22Rv1 (cell line): Measurements from ENCODE around the gene HSD11B1.

Experiments
- ZFX ChIP-seq: fragments of 450-650 bp; IDR thresholded peaks from 2 replicates; pipeline ENCODE4 v1.6.1; 2017; ENCODE audit warnings: antibody characterized with exemption, borderline replicate concordance
- TF ChIP-seq, protein P1 (sequence below): fragments of 450-650 bp; IDR thresholded peaks from 2 replicates; pipeline ENCODE4 v1.5.1; 2017; ENCODE audit warnings: mild to moderate bottlenecking

DNA sequence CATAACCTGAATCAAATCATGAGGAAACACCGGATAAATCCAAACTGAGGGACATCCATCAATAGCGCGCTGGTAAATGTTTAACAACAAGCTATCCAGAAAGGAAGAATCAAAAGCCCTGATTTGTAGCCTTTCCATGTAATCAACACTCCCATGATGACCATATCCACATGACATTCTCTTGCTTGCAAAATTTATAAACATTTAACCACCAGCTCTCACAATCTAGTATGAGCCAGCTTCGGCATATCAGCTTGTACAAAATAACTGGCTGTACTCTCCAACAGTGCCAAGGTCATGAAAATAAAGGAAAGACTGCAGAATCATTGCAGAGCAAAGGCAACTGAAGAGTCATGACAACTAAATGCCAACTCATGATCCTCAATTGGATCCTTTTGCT, 15.7 kb downstream of the HSD11B1 start:
- TF ChIP-seq, protein P1, sequence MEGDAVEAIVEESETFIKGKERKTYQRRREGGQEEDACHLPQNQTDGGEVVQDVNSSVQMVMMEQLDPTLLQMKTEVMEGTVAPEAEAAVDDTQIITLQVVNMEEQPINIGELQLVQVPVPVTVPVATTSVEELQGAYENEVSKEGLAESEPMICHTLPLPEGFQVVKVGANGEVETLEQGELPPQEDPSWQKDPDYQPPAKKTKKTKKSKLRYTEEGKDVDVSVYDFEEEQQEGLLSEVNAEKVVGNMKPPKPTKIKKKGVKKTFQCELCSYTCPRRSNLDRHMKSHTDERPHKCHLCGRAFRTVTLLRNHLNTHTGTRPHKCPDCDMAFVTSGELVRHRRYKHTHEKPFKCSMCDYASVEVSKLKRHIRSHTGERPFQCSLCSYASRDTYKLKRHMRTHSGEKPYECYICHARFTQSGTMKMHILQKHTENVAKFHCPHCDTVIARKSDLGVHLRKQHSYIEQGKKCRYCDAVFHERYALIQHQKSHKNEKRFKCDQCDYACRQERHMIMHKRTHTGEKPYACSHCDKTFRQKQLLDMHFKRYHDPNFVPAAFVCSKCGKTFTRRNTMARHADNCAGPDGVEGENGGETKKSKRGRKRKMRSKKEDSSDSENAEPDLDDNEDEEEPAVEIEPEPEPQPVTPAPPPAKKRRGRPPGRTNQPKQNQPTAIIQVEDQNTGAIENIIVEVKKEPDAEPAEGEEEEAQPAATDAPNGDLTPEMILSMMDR: no peak
- no peak for TF ChIP-seq ZFX
